GM18951 (cell line): ENCODE measurements around the gene MYLK2.

Source experiments
- POLR2A ChIP-seq: IDR thresholded peaks from 4 replicates; pipeline ENCODE4 v1.6.1; 2011; ENCODE audit warnings: mild to moderate bottlenecking; ENCODE audit not compliant: insufficient read length, insufficient read depth; ENCODE audit errors: extremely low read depth
- in situ Hi-C: fragments of 300-500 bp; cut with MboI; formaldehyde crosslinking; loops from one replicate; pipeline ENCODE4 v1.12.0; 2022; ENCODE audit warnings: low sequenced_read_pairs, mixed read lengths, inconsistent platforms; ENCODE audit not compliant: unreplicated experiment

The MYLK2 gene

GRCh38 chr20:31859998-31860380 lies 40.8 kb downstream of the MYLK2 start:
- no peak for TF ChIP-seq POLR2A
- in situ Hi-C loops: loop anchor here (10.0 kb wide), 1 partner anchor 165 kb away; no protein-coding TSS in a partner anchor

- in situ Hi-C loops: no loop called here
- TF ChIP-seq POLR2A: no peak
Measured at GRCh38 chr20:31860390-31861134, 41.4 kb downstream of the MYLK2 start.

GRCh38 chr20:31861135-31861384 lies 41.9 kb downstream of the MYLK2 start:
- in situ Hi-C loops: no loop called here
- TF ChIP-seq POLR2A: no peak

- in situ Hi-C loops: no loop called here
- peak; percentile 20 for TF ChIP-seq POLR2A
Measured at GRCh38 chr20:31861385-31862156, 42.4 kb downstream of the MYLK2 start.

GRCh38 chr20:31862157-31862470 lies 43.0 kb downstream of the MYLK2 start:
- in situ Hi-C loops: no loop called here
- no peak for TF ChIP-seq POLR2A

GRCh38 chr20:31862506-31862905 lies 43.4 kb downstream of the MYLK2 start:
- TF ChIP-seq POLR2A: no peak
- in situ Hi-C loops: no loop called here

- in situ Hi-C loops: no loop called here
- no peak for TF ChIP-seq POLR2A
Measured at GRCh38 chr20:31863296-31864085, 44.3 kb downstream of the MYLK2 start.

GRCh38 chr20:31864521-31865400 lies 45.6 kb downstream of the MYLK2 start:
- TF ChIP-seq POLR2A: no peak
- in situ Hi-C loops: no loop called here

GRCh38 chr20:31866221-31866620 lies 47.1 kb downstream of the MYLK2 start:
- in situ Hi-C loops: no loop called here
- TF ChIP-seq POLR2A: no peak

- in situ Hi-C loops: no loop called here
- TF ChIP-seq POLR2A: no peak
Measured at GRCh38 chr20:31868853-31869672, 49.9 kb downstream of the MYLK2 start.

GRCh38 chr20:31869673-31869941 lies 50.5 kb downstream of the MYLK2 start:
- no peak for TF ChIP-seq POLR2A
- in situ Hi-C loops: no loop called here

- no peak for TF ChIP-seq POLR2A
- in situ Hi-C loops: no loop called here
Measured at GRCh38 chr20:31869942-31870725, 51.0 kb downstream of the MYLK2 start, which contains the start of the genes DUSP15 and TTLL9. TSS of gene DUSP15 (minus strand) at chr20:31870527. CDS start at chr20:31870337, 190 bp downstream. TSS of gene TTLL9 (plus strand) at chr20:31870634. CDS start at chr20:31871127, 493 bp downstream.
